ENCODE data around the gene SLC4A1AP.

DNA sequence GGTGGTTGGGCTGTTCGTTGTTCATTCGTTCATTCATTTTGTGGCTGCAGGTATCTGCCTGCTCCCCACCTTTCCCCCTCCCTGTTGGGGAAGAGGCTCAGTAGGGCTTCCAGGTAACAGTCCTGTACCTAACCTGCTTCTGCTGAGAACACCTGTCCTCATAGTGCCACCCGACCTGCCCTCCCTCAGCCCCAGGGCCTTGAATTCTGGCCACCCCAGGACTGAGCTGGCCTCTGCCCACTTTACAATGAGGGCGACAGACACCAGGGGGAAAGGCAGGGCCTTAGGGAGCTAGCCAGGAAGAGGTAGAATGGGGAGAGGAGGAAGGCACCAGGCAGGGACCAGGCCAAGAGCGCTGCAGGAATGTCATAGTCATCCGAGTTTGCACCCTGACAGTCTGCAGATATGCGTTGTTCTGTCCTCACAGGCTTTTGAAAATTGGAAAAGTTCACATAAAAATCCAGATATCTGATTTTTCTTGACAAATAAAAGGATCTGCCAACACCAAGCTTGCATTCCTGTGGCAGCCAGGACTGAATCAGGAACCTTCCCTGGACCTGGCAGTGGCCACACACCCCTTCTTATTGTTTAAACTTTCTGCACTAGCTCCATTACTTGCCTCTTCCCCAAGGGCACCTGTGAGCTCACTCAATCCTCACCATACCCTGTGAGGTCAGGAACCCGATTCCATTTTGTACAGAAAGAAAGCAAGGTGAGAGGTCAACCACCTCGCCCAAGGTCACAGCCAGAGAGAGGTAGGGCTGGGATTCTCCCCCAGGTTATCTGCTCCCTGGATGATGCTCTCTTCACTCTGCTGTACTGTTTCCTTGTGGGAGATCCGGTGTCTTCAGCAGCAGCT, 72.6 kb downstream of the SLC4A1AP start:
- no peak for TF ChIP-seq GATA2 (IDR thresholded peaks at IDR 0.05; ENCODE audit: low read depth, low read length)
- TF ChIP-seq GATA3 (IDR thresholded peaks at IDR 0.05; ENCODE audit: low read depth, low read length), result no peak
